IMR-90 (cell line): ENCODE results near the gene TENM4.

Experiments
- BHLHE40 ChIP-seq: fragments of 150-350 bp; IDR thresholded peaks from 2 replicates; pipeline ENCODE4 v1.6.1; 2016; ENCODE audit warnings: mild to moderate bottlenecking, low read depth, low read length
- CEBPB ChIP-seq: IDR thresholded peaks from 2 replicates; pipeline ENCODE4 v1.6.1; 2012; ENCODE audit warnings: low read depth, low read length, improper control_type of control experiment
- CHD1 ChIP-seq: IDR thresholded peaks from 2 replicates; pipeline ENCODE4 v1.6.1; 2012; ENCODE audit warnings: low read depth, low read length, improper control_type of control experiment
- CTCF ChIP-seq: conservative IDR thresholded peaks from 2 replicates; pipeline ENCODE4 v1.5.1; 2012; ENCODE audit warnings: mild to moderate bottlenecking, low read depth, low read length, improper control_type of control experiment
- ELK1 ChIP-seq: fragments of 150-350 bp; IDR thresholded peaks from 2 replicates; pipeline ENCODE4 v1.6.1; 2016; ENCODE audit warnings: low read depth, mild to moderate bottlenecking, low read length, moderate library complexity, borderline replicate concordance
- MAZ ChIP-seq: IDR thresholded peaks from 2 replicates; pipeline ENCODE4 v1.6.1; 2012; ENCODE audit warnings: low read depth, mild to moderate bottlenecking, low read length, improper control_type of control experiment, moderate library complexity, borderline replicate concordance
- POLR2A ChIP-seq: IDR thresholded peaks from 2 replicates; pipeline ENCODE4 v1.6.1; 2012; ENCODE audit warnings: mild to moderate bottlenecking, low read depth, low read length
- RAD21 ChIP-seq: IDR thresholded peaks from 2 replicates; pipeline ENCODE4 v1.6.1; 2012; ENCODE audit warnings: low read length, improper control_type of control experiment
- RFX5 ChIP-seq: IDR thresholded peaks from 2 replicates; pipeline ENCODE4 v1.8.0; 2012; ENCODE audit warnings: low read depth, mild to moderate bottlenecking, low read length, moderate library complexity
- SMC3 ChIP-seq: fragments of 150-350 bp; IDR thresholded peaks from 2 replicates; pipeline ENCODE4 v1.6.1; 2016; ENCODE audit warnings: low read depth, mild to moderate bottlenecking, antibody characterized with exemption, low read length, moderate library complexity
- USF2 ChIP-seq: fragments of 150-350 bp; IDR thresholded peaks from 2 replicates; pipeline ENCODE4 v1.6.1; 2017; ENCODE audit warnings: mild to moderate bottlenecking, antibody characterized with exemption, low read length, low read depth

- no peak for TF ChIP-seq CTCF
- no peak for TF ChIP-seq POLR2A
- no peak for TF ChIP-seq RFX5
- TF ChIP-seq CHD1 = no peak
- TF ChIP-seq SMC3 = no peak
- no peak for TF ChIP-seq ELK1
- TF ChIP-seq BHLHE40 = no peak
- TF ChIP-seq CEBPB = no peak
- no peak for TF ChIP-seq RAD21
- TF ChIP-seq MAZ = no peak
- TF ChIP-seq USF2 = no peak
Observed at GRCh38 chr11:79021601-79022000, 419.2 kb downstream of the TENM4 start.
